HepG2 (cell line): ENCODE results near the gene NUDT15. TPM values are rescaled to one million over a fixed set of nuclear protein-coding genes. Genes with fewer than 3 reads are reported as not detected.

Experiments
- KAT7 ChIP-seq: IDR thresholded peaks from 2 replicates; pipeline ENCODE4 v1.6.1; 2018; ENCODE audit warnings: borderline replicate concordance, missing compliant biosample characterization
- REXO4 ChIP-seq: sonication (generic); formaldehyde crosslinking; IDR thresholded peaks from 2 replicates; pipeline ENCODE4 v1.8.0; 2022; ENCODE audit warnings: missing genetic modification reagents, mild to moderate bottlenecking, borderline replicate concordance
- SIN3B ChIP-seq: fragments of 150-350 bp; IDR thresholded peaks from 2 replicates; pipeline ENCODE4 v1.6.1; 2014; ENCODE audit warnings: low read length
- YEATS4 ChIP-seq: sonication (generic); formaldehyde crosslinking; IDR thresholded peaks from 2 replicates; pipeline ENCODE4 v1.4.0; 2020; ENCODE audit warnings: missing genetic modification reagents, borderline replicate concordance
- ZMYM2 ChIP-seq: sonication (generic); formaldehyde crosslinking; IDR thresholded peaks from 2 replicates; pipeline ENCODE4 v1.8.0; 2022; ENCODE audit warnings: mild to moderate bottlenecking, missing genetic modification reagents
- ZNF20 ChIP-seq: sonication (generic); formaldehyde crosslinking; IDR thresholded peaks from 2 replicates; pipeline ENCODE4 v1.4.0; 2020; ENCODE audit warnings: mild to moderate bottlenecking, moderate library complexity, missing genetic modification reagents
- ZNF225 ChIP-seq: sonication (generic); formaldehyde crosslinking; IDR thresholded peaks from 2 replicates; pipeline ENCODE4 v1.4.0; 2020; ENCODE audit warnings: mild to moderate bottlenecking, missing genetic modification reagents
- ZNF503 ChIP-seq: sonication (generic); formaldehyde crosslinking; IDR thresholded peaks from 2 replicates; pipeline ENCODE4 v1.4.0; 2020; ENCODE audit warnings: missing genetic modification reagents
- ZNF567 ChIP-seq: sonication (generic); formaldehyde crosslinking; IDR thresholded peaks from 2 replicates; pipeline ENCODE4 v1.8.1; 2023; ENCODE audit warnings: mild to moderate bottlenecking, missing genetic modification reagents, borderline replicate concordance
- polyA plus RNA-seq, 8 experiments: library from polyadenylated mRNA; depleted of rRNA in 3 of 8; stranded (reverse) in 7 of 8; unstranded in 1 of 8; fragments of >200 nt; fragmentation: Illumina TruSeq in 4 of 8; extraction: Trizol in 4 of 8; gene quantifications; 2 replicates each; pipeline versions ENCODE4 v1.2.1 to v1.2.3, GENCODE V29; 2011 to 2016; ENCODE audit warnings: low read depth in 4 of 8, missing spikeins in 1 of 8, mixed read lengths in 1 of 8; ENCODE audit not compliant: insufficient read depth in 1 of 8
- total RNA-seq, 5 experiments: library from RNA; depleted of rRNA; stranded (reverse); fragments of >200 nt; fragmentation: Illumina TruSeq; extraction: Trizol; gene quantifications; 2 replicates each; pipeline ENCODE4 v1.2.3, GENCODE V29; 2016; ENCODE audit warnings: low read depth in 1 of 5
- TF ChIP-seq, protein P1 (sequence below): sonication (generic); formaldehyde crosslinking; IDR thresholded peaks from 2 replicates; pipeline ENCODE4 v1.4.0; 2020; ENCODE audit warnings: missing genetic modification reagents
- TF ChIP-seq, protein P2 (sequence below): sonication (generic); formaldehyde crosslinking; conservative IDR thresholded peaks from 2 replicates; pipeline ENCODE4 v1.4.0; 2020; ENCODE audit warnings: missing genetic modification reagents

Gene NUDT15
- total and polyA plus RNA-seq, 2 of the 13 experiments (the other 11 are each of a cell fraction or from before 2014, with no cell fraction given), result 21.3 to 47.3 TPM

- TF ChIP-seq, protein P1, sequence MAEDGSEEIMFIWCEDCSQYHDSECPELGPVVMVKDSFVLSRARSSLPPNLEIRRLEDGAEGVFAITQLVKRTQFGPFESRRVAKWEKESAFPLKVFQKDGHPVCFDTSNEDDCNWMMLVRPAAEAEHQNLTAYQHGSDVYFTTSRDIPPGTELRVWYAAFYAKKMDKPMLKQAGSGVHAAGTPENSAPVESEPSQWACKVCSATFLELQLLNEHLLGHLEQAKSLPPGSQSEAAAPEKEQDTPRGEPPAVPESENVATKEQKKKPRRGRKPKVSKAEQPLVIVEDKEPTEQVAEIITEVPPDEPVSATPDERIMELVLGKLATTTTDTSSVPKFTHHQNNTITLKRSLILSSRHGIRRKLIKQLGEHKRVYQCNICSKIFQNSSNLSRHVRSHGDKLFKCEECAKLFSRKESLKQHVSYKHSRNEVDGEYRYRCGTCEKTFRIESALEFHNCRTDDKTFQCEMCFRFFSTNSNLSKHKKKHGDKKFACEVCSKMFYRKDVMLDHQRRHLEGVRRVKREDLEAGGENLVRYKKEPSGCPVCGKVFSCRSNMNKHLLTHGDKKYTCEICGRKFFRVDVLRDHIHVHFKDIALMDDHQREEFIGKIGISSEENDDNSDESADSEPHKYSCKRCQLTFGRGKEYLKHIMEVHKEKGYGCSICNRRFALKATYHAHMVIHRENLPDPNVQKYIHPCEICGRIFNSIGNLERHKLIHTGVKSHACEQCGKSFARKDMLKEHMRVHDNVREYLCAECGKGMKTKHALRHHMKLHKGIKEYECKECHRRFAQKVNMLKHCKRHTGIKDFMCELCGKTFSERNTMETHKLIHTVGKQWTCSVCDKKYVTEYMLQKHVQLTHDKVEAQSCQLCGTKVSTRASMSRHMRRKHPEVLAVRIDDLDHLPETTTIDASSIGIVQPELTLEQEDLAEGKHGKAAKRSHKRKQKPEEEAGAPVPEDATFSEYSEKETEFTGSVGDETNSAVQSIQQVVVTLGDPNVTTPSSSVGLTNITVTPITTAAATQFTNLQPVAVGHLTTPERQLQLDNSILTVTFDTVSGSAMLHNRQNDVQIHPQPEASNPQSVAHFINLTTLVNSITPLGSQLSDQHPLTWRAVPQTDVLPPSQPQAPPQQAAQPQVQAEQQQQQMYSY (CRISPR knock-in tag), result peak; percentile 43; the same call in 1 of the 2 replicates
- TF ChIP-seq REXO4 (CRISPR knock-in tag), result no peak
- TF ChIP-seq ZMYM2, result peak; percentile 85
- TF ChIP-seq ZNF567, result no peak; the same call in 1 of the 2 replicates
- TF ChIP-seq, protein P2, sequence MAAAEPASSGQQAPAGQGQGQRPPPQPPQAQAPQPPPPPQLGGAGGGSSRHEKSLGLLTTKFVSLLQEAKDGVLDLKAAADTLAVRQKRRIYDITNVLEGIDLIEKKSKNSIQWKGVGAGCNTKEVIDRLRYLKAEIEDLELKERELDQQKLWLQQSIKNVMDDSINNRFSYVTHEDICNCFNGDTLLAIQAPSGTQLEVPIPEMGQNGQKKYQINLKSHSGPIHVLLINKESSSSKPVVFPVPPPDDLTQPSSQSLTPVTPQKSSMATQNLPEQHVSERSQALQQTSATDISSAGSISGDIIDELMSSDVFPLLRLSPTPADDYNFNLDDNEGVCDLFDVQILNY (CRISPR knock-in tag), result peak; percentile 99
- TF ChIP-seq ZNF503 (CRISPR knock-in tag), result no peak; the same call in 1 of the 2 replicates
- peak; percentile 61; the same call in 1 of the 2 replicates for TF ChIP-seq KAT7 (CRISPR knock-in tag)
- TF ChIP-seq SIN3B, result peak; percentile 98
- peak; percentile 83; the same call in 1 of the 2 replicates for TF ChIP-seq ZNF225 (CRISPR knock-in tag)
- 0 out of 2 replicates have a peak, but pooled peaks have one; percentile 46 for TF ChIP-seq ZNF20
- peak; percentile 99 for TF ChIP-seq YEATS4 (CRISPR knock-in tag)
These were observed at the start of gene NUDT15 (continued) for GRCh38 chr13:48037346-48038173.
